HS-5 (cell line): ENCODE data around the gene STX3.
A peak's percentile ranks its signal among the peaks of the same experiment; 100 is the strongest.
"Not testable (repeated sequence)": the region's sequence is repeated elsewhere in the genome, so short reads cannot be mapped to it uniquely, and the experiment has no call there.

Experiments
- DNase-seq: peaks from one replicate; pipeline ENCODE4 v3.0.0-alpha.2; 2012; ENCODE audit warnings: low read depth

STX3 gene

DNA sequence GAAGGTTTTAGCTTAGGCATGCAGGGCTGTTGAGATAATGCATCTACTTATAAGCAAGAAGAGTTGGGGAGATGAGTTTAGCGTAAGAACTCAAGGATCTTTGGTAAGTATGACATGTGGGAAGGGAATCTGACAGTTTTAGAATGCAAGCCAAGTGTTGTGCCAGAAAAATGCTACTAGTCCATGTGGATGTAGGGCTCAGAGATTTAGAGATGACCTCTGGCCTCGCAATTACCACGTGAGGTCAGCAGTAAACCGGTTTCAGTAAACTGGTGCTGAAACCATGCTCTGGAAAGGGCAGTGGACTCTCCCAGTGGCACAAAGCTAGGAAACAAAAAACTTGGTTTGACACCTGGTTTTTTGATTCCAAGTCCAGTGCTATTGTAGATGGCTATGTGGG is 36.5 kb downstream of the STX3 start:
- DNase-seq = no peak

DNA sequence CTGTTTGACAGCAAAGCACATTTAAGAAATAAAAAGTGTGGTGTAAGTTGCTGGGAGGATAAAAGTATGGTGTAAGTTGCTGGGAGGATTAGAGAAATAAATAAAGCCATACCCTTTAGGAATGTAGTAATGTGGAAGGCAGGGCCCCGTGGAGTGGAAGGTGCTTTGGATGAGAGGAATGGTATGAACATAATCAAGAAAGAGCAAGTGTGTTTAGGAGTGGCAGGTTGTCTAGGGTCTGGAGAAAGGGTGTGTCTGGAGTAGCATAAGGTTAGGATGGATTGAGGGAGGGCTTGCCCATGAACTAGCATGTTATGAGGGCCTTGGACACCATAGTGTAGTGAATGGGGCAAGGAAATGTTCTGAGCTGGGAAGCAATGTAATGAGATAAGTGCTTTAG is 37.3 kb downstream of the STX3 start:
- no peak for DNase-seq

DNA sequence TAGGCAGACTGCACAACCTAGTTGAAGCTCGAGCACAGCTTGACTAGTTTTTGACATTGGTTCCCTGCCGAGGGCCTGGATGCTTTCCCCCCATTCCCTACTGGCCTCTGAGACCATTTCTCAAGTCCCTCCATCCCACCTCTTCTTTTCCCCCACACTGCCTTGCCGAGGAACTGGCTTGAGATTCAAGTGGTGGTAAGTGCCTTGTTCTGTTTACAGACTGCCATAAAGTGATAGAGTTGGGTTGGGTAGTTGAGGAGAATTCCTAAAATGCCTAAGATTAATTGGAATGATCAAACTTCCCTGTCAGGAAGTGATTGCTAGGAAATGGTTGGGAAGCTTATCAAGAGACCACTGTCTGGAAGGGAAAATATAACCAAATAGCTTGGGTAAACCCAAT is 39.2 kb downstream of the STX3 start:
- DNase-seq = no peak

DNA sequence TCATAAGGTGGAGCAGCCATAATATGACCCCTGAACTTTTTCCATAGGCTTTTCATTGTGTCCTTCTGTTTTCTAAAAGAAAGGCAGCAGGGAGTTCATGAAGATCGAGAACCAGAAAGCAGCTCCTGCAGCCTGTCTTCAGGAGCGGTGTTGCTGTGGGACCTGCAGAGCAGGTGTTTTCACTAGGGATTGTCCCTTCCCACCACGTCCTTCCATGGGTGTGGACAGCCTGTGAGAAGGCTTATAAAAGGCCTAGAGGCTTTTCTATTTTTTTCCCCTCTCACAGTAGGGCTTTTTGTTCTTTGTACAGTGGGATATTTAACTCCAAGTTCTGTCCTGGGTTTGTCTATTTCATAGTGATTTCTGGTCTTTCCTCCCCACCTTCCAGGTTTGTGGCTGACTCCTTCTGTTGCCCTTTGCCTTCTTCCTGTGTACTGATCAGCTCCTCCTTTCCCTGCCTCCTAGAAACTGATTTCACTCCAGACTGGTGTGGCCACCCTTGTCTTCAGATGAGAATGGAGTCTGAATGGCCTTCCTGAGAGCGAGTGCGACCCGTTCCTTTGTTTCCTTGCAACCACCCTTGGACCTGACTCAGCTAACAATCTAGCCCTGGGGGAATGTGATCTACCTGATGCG is 45.3 kb downstream of the STX3 start:
- no peak for DNase-seq

DNA sequence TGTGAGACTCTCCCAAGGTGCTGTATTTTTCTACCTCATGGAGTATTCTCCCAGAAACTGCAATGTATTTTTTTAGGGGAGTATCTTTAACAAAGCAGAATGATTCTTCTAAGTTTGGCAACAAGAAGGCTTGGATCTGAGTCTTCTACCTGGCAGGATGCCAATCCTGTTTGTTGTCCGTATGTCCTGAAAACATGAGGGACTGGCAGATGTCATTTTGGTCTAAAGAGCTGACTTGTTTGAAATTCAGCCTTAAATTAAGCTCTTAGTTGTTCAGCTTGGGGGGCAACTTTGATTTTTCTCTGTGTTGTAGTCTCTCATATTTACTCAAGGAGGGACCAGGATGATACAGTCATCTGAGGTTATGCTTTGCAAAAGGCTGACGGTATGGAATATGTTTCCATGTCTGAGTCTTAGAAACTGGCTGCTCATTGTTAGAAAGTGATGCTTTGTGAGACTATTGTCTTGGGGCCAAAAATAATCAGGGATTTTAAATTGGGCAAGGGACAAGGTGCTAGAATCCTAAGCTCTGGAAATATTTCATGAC is 46.1 kb downstream of the STX3 start:
- no peak for DNase-seq

DNA sequence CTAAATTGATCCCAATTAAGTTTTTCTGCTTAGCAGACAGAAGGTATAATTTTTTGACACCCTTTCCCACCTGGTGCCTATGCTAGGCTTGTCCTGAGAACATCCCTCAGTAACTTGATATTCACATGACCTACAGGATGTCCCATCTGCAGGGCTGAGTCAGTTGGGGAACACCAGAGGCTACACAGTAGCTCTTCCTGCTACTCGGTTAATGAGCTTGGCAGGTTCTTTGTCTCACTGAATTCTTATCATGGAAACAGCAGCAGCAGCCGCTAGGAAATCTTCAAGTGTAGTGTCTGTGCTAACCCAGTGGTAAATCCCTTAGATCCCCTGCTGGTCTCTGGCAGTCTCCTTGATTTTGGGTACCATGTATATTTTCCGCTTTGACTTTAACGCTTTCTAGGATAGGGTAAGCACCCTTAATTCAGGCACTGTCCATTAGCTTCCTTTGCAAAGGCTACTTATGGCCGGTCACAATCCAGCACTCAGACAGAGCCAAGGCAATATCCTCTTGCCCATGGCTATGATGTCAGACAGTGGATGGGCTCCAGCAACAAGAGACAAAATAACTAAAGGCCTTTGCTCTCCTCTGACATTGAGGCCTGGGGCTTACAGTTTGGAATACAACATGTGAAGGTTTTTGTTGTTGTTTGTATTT is 46.9 kb downstream of the STX3 start:
- no peak for DNase-seq

DNA sequence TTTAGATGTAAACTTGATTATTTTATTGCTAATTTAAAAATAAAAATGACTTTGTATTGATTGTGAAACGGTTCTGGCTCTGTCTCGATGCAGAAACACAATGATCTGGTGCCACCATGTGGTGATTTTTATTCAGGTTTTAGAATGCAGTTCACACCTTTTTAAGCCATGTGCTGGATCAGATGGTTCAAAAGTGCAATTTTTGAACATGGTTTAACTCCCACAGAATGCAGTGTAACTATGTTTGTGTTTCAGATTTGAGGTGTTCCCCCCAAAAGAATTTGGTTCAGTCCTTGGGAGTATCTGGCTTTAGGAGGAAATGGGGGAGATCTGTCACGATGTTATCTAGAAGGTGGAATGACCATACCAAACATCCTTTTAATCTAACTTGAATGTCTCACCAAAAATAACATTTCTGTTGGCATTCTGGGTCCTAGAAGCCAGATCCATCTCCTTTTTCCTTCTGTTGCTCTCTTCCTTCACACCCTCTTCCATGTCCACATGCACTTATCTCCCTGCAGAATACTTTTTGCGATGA is 47.5 kb downstream of the STX3 start:
- peak; percentile 38 for DNase-seq

DNA sequence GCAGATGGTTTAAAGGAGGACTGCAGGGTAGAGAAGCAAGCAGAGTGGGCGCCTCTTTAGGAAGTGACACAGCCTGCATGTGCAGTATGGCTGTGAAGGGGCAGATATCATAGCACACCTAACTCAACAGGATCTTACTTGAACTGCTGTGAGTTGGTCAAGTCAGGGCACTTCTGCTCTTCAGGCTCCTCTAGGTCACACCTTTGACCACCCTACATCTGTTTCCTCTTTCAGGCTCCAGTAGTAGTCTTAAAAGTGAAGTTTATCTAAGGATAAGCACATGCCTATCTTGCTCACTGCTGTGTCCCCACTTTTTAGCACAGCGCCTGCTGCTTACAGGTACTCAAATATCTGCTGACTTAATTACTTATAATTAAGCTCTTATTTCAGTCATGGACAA is 48.9 kb downstream of the STX3 start:
- DNase-seq = no peak

DNA sequence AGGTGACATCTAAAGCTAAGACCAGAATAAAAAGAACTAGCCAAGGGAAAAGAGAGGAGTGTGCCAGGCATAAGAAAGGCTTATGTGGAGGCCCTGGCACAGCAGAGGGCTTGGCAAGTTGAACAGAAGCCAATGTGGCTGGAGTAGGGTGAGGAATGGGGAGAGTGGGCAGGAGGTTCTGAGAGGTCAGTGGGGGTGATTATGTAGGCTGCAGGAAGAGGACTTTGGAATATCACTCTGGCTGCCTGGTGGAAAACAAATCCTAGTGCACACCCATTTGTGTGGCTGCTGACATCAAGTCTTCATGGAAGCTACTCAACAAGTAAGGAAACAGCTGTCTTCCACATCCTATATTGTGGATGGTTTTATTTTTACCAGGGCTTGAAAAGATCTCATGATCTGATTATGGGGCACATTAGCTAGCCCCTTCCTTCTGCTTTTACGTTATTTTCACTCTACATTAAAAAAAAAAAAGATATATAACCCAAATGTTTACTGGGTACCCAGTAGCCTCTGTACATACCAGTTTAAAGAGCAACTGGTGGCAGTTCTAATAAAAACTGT is 52.0 kb downstream of the STX3 start:
- no peak for DNase-seq

DNA sequence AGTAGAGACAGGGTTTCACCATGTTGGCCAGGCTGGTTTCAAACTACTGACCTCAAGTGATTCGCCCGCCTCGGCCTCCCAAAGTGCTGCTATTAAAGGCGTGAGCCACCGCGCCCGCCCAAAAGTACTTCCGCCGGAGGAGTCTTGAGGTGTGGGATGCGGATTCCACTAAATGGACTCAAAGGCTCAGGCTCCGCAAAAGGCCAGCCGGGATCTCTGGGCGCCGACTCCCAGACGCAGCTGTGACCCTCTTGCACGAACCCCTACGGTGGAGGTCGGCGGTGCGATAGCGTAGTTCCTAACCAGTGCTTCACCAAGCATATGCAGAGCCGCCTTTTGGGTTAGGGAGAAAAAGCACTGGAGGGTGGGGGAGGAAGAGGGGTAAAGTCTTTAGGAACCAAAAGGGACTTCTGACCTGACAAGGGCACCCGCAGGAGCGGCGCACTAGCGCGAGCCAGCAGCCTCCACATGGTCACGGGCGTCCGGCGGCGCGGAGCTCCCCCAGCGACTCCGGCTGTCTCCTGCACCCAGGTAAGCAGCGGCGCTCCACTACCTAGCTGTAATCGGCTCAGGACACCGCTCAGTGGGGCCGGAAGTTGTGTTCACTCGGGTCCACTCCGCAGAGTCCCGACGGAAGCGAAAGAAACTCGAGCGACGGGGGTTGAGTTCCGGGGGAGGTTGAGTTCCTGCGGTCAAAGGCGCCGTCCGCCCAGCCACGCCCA is 55.2 kb downstream of the STX3 start, which contains the start of gene MRPL16:
Gene MRPL16 (minus strand): TSS at position 590 of the 722 bp plus-strand sequence. CDS start 120 bp downstream, at position 470.
- peak; percentile 80 for DNase-seq

DNA sequence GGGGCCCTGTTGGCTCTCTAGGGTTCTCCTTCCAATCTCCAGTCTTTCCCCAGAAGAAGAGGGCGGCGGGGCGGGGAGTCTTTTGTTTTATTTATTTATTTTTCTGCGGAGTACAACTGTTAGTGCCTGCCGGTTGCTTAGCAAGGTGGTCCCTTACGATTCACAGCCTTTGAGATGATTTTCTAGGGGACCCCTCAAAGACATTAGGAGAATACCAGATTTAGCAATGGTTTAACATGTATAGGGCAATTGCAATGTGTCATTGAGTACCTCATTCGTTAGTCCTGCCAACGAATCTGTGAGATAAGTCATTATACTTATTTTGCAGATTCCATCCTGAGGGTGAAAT is 55.7 kb downstream of the STX3 start:
- no peak for DNase-seq

DNA sequence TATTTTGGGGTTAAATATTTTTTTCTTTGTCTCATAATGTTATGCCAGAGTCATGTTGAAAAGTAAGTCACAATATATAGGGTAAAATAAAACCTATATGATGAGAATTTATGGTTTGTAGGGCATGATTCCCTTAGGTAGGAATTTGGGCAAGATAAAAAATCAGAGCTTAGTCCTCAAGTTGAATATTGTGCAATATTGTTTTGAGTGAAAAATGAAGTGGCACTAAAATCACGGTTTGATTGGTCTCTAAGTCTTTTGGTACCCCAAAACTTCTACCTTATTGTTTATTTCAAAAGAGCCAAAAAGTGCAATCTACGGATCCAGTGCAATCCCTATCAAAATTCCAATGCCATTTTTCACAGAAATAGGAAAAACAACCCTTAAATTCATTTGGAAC is 57.0 kb downstream of the STX3 start:
- no peak for DNase-seq

DNA sequence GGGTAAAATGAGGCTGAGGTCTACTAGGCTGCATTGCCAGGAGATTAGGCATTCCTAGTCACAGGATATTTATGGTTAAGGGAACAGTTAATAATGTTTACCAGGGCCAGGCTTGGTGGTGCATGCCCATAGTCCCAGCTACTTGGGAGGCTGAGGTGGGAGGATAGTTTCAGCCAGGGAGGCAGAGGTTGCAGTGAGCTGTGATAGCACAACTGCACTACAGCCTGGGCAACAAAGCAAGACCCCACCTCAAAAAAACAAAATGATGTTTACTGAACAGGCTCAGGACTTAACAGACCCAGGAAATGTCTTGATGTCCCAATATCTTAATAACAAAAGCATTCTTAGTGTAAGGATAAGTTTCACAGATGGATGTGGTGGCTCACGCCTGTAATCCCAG is 58.2 kb downstream of the STX3 start:
- no peak for DNase-seq

DNA sequence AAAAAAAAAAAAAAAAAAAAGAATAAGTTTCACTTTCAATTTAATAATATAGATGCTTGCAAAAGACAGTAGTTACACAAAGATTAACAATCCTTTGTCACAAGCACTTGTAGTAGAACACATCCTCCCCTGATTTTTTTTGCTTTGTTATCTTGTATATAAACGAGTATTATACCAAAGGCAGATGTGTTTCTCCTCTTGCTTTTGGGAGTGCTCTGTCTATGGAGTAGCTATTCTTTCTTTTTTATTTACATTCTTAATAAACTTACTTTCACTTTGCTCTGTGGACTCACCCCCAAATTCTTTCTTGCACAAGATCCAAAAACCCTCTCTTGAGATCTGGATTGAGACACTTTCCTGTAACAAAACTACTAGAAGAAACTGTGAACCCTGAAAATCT is 58.8 kb downstream of the STX3 start:
- no peak for DNase-seq

DNA sequence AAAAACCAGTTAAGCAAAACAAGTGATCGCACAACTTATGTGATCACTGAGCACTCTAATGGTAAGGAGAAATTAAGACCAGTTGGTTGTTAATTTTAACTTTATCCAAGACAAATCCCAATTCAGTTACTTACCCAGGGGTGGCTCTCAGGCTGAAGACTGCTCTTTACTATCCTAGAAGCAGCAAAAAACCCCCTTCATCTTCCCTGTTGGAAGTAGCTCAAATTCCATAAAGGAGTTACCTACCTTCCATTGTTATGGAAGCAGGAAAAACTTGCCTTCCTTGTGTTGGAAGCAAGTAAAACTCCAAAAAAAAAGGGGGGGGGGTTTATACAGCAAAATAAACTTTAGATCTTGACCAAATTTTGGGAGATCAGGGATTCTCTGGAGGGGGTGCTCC is 60.6 kb downstream of the STX3 start:
- DNase-seq = no peak

DNA sequence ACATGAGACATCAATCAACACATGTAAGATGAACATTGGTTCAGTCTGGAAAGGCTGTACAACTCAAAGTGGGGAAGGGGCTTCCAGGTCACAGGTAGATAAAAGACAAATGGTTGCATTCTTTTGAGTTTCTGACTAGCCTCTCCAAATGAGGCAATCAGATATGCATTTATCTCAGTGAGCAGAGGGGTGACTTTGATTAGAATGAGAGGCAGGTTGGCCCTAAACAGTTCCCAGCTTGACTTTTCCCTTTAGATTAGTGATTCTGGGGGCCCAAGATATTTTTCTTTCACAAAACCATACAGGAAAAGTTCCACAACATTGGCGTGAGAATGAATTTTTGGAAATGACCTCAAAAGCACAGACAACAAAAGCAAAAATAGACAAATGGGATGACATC is 61.3 kb downstream of the STX3 start:
- DNase-seq = not testable (repeated sequence)

DNA sequence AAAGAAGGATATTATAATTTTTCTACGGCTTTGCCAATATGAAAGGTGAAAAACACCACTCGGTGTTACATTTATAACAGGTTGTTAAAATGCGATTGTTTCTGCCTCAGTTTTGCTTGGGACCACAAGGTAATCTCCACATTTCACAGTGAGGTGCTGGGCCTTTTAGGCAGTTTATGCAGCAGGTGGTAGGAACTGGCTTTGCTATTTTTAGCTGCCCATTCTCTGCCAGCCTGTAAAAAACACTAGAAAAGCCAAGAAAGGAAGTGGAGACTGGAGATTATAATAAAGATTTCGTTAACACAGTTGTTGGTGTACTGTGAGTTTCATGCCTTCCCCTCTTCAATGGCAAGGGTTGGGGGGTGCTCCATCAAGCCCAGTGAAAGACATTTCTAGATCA is 63.4 kb downstream of the STX3 start:
- no peak for DNase-seq

DNA sequence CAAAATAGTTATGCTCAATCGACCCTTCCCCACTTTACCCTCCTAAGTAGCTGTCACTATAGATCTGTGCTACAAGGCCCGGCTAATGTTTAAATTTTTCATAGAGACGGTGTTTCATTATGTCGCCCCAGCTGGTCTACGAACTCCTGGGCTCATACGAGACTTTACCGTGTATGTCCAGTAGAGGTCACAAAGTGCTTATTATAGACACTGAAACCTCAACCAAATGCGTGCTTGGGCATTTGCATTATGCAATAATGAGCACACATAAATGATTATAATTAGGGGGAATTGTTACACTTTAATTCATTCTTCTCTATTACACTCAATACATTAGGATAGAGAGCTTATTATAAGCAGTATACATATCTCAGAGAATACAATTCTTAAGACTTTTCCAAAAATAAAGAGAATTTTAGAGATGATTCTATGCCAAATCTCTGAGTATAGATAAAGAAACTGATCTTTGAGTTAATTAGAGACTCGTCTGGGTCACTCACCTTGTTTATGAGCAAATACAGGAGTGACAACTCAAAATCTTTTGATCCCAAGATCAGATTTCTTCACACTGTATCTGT is 67.9 kb downstream of the STX3 start:
- DNase-seq = peak; percentile 33

DNA sequence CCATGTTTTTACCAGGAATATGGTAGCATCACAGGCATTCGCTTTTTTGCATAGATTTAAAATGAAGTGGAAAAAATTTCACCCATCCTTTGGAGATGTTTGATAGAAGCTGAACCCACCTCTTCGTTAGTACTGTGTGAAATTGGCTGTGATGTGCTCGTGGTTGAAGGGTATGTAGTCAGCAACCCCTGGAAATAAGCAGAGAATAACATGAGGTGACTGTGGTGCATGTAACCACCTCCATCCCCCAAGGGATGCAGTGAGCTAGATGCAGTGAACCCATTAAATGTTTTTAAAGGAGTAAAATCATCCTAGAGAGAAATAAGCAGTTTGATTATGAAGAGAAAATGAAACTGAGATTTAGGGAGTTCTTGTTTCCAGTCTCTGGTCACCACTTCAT is 74.2 kb downstream of the STX3 start:
- DNase-seq = no peak

DNA sequence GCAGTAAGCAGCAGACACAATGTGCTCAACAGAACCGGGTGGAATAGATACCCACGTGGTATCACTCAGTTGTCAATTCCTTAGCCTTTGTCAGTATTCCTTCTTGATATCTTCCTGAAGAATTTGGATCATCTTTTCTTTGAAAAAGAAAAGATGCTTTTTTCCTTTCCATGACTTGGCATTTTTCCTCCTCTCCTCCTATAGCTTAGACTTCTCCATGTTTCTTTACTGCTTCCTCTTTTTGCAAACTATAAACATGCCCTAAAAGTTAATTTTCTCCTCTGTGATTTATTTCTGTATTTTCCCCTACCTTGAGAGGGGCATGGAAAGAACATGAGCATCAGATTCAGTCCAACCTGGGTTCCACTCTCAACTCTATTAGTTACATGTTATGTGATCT is 78.4 kb downstream of the STX3 start:
- DNase-seq = no peak

DNA sequence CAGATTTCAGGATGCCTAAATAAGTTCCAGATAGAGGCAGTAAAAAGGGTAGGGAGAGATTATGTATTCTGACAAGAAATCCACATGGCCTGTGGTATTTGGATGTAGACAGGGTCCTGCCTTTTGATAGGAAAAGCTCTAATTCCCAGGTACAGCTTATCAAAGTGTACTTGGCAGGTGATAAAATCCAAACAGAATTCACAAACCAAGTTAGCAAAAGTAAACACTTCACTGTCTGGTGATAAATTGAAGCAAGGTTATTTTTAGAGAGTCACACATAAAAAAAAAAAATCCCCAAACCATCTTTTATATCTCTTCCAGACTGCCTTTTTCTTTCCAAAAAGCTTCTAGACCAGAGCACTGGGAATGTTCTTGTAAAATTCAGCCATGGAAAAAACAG is 84.4 kb downstream of the STX3 start:
- no peak for DNase-seq

DNA sequence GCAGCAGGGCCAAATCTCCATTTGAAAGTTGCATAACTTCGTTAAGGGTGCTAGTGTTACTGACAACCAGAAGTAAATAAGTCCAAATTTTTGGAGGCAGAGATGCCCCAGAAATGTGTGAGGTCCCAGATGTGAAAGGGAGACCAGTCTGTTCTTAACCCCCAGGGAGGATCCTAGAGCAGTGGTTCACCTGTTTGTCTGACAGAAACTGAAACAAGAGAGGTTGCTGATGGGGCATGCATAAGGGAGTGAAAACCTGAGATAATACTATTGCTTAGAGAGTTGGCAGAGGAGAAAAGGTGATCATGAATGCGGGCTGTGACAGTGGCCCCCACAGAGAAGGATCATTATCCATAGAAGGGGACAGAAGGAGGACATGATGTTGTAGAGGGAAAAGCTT is 86.3 kb downstream of the STX3 start:
- DNase-seq = no peak
